WTC11 (cell line): ENCODE data around the gene PARD3B. TPM values are rescaled to one million over a fixed set of nuclear protein-coding genes. Genes with fewer than 3 reads are reported as not detected.

Source experiments
- ATAC-seq: fragments of 200-7000 bp; cut with Tn5 transposase; 2 replicates; pipeline ENCODE4 v1.10.0; 2021; ENCODE audit warnings: mild to moderate bottlenecking, moderate library complexity
- CTCF ChIA-PET: fragments of 300-600 bp; sonication (Branson Sonifier 250); formaldehyde crosslinking; loops from one replicate; lab custom pipeline; 2021; ENCODE audit warnings: antibody characterized with exemption; lab: Charles Lee
- POLR2A ChIA-PET: fragments of 350-600 bp; sonication (Branson Sonifier 250); formaldehyde crosslinking; loops from one replicate; lab custom pipeline; 2021; ENCODE audit warnings: antibody characterized with exemption; lab: Charles Lee
- DNase-seq: peaks from one replicate; pipeline ENCODE4 v3.0.0; 2021; ENCODE audit warnings: low spot score
- H3K27ac Mint-ChIP-seq: 2 replicates; pipeline ENCODE4 v1.8.0; 2021; ENCODE audit warnings: mixed read lengths
- H3K27me3 Mint-ChIP-seq: 2 replicates; pipeline ENCODE4 v1.8.0; 2021; ENCODE audit warnings: low read depth, mild to moderate bottlenecking, moderate library complexity, mixed read lengths
- H3K36me3 Mint-ChIP-seq: 2 replicates; pipeline ENCODE4 v1.8.0; 2021; ENCODE audit warnings: mixed read lengths
- H3K4me1 Mint-ChIP-seq: 2 replicates; pipeline ENCODE4 v1.8.0; 2022; ENCODE audit warnings: mixed read lengths
- H3K4me3 Mint-ChIP-seq: 2 replicates; pipeline ENCODE4 v1.8.0; 2021; ENCODE audit warnings: mild to moderate bottlenecking, moderate library complexity, mixed read lengths
- H3K9me3 Mint-ChIP-seq: 2 replicates; pipeline ENCODE4 v1.8.0; 2021; ENCODE audit warnings: mixed read lengths
- CREB1 ChIP-seq: sonication (generic); formaldehyde crosslinking; IDR thresholded peaks from 2 replicates; pipeline ENCODE4 v1.8.0; 2023; ENCODE audit warnings: mild to moderate bottlenecking, missing genetic modification reagents
- CREM ChIP-seq: sonication (generic); formaldehyde crosslinking; IDR thresholded peaks from 2 replicates; pipeline ENCODE4 v1.8.1; 2022; ENCODE audit warnings: mild to moderate bottlenecking, missing genetic modification reagents, moderate library complexity
- FOXJ3 ChIP-seq: sonication (generic); formaldehyde crosslinking; IDR thresholded peaks from 2 replicates; pipeline ENCODE4 v1.9.0; 2021; ENCODE audit warnings: missing genetic modification reagents, mild to moderate bottlenecking, borderline replicate concordance
- GABPB1 ChIP-seq: sonication (generic); formaldehyde crosslinking; IDR thresholded peaks from 2 replicates; pipeline ENCODE4 v1.8.1; 2023; ENCODE audit warnings: mild to moderate bottlenecking, missing genetic modification reagents
- GTF2I ChIP-seq: fragments of 250-450 bp; sonication (Bioruptor Pico); conservative IDR thresholded peaks from 2 replicates; pipeline ENCODE4 v1.4.0; 2021; ENCODE audit warnings: mild to moderate bottlenecking
- HMGA2 ChIP-seq: fragments of 250-450 bp; sonication (Bioruptor Pico); IDR thresholded peaks from 2 replicates; pipeline ENCODE4 v1.4.0; 2021; ENCODE audit warnings: mild to moderate bottlenecking, moderate library complexity
- IRF2 ChIP-seq: sonication (generic); formaldehyde crosslinking; IDR thresholded peaks from 2 replicates; pipeline ENCODE4 v1.8.0; 2022; ENCODE audit warnings: low read depth, missing genetic modification reagents, borderline replicate concordance
- JUN ChIP-seq: sonication (generic); formaldehyde crosslinking; IDR thresholded peaks from 2 replicates; pipeline ENCODE4 v1.8.0; 2023; ENCODE audit warnings: mild to moderate bottlenecking, missing genetic modification reagents
- KAT7 ChIP-seq: sonication (generic); formaldehyde crosslinking; IDR thresholded peaks from 2 replicates; pipeline ENCODE4 v1.8.1; 2023; ENCODE audit warnings: missing genetic modification reagents, mild to moderate bottlenecking, borderline replicate concordance
- NFATC4 ChIP-seq: fragments of 250-450 bp; sonication (Bioruptor Pico); IDR thresholded peaks from 2 replicates; pipeline ENCODE4 v1.9.0; 2021; ENCODE audit warnings: mild to moderate bottlenecking
- NFYB ChIP-seq: sonication (generic); formaldehyde crosslinking; conservative IDR thresholded peaks from 2 replicates; pipeline ENCODE4 v1.8.0; 2022; ENCODE audit warnings: low read depth, missing genetic modification reagents
- RELA ChIP-seq: sonication (generic); formaldehyde crosslinking; IDR thresholded peaks from 2 replicates; pipeline ENCODE4 v1.8.1; 2022; ENCODE audit warnings: missing genetic modification reagents, mild to moderate bottlenecking, borderline replicate concordance
- RORB ChIP-seq: fragments of 250-450 bp; sonication (Bioruptor Pico); IDR thresholded peaks from 2 replicates; pipeline ENCODE4 v1.9.0; 2021; ENCODE audit warnings: mild to moderate bottlenecking
- TP53 ChIP-seq: sonication (generic); formaldehyde crosslinking; IDR thresholded peaks from 2 replicates; pipeline ENCODE4 v1.8.1; 2023; ENCODE audit warnings: mild to moderate bottlenecking, missing genetic modification reagents
- ZBTB21 ChIP-seq: sonication (generic); formaldehyde crosslinking; IDR thresholded peaks from 2 replicates; pipeline ENCODE4 v1.8.1; 2023; ENCODE audit warnings: mild to moderate bottlenecking, missing genetic modification reagents, borderline replicate concordance
- ZNF263 ChIP-seq: sonication (generic); formaldehyde crosslinking; IDR thresholded peaks from 2 replicates; pipeline ENCODE4 v1.8.1; 2022; ENCODE audit warnings: low read depth, mild to moderate bottlenecking, moderate library complexity, missing genetic modification reagents
- ZNF396 ChIP-seq: fragments of 250-450 bp; sonication (Bioruptor Pico); IDR thresholded peaks from 2 replicates; pipeline ENCODE4 v1.8.0; 2021; ENCODE audit warnings: mild to moderate bottlenecking, moderate library complexity, borderline replicate concordance
- ZNF671 ChIP-seq: fragments of 250-450 bp; sonication (Bioruptor Pico); IDR thresholded peaks from 2 replicates; pipeline ENCODE4 v1.8.0; 2021; ENCODE audit warnings: mild to moderate bottlenecking
- total RNA-seq: library from RNA; stranded (reverse); gene quantifications from 3 replicates; pipeline ENCODE4 v1.2.3, GENCODE V29; 2021
- TF ChIP-seq, protein P1 (sequence below): sonication (generic); formaldehyde crosslinking; IDR thresholded peaks from 2 replicates; pipeline ENCODE4 v1.8.0; 2023; ENCODE audit warnings: missing genetic modification reagents, mild to moderate bottlenecking, borderline replicate concordance
- TF ChIP-seq, protein P2 (sequence below): sonication (generic); formaldehyde crosslinking; conservative IDR thresholded peaks from 2 replicates; pipeline ENCODE4 v1.8.1; 2022; ENCODE audit warnings: mild to moderate bottlenecking, missing genetic modification reagents
- TF ChIP-seq, protein P3 (sequence below): sonication (generic); formaldehyde crosslinking; IDR thresholded peaks from 2 replicates; pipeline ENCODE4 v1.8.1; 2023; ENCODE audit warnings: mild to moderate bottlenecking, missing genetic modification reagents
- TF ChIP-seq, protein P4 (sequence below): fragments of 200-600 bp; IDR thresholded peaks from 2 replicates; pipeline ENCODE4 v1.8.0; 2022; ENCODE audit warnings: antibody characterized with exemption
- TF ChIP-seq, protein P5 (sequence below): fragments of 250-450 bp; sonication (Bioruptor Pico); IDR thresholded peaks from 2 replicates; pipeline ENCODE4 v1.9.0; 2021; ENCODE audit warnings: mild to moderate bottlenecking, borderline replicate concordance

PARD3B gene
- total RNA-seq, 1 experiment from 2014 or later = 5.6 TPM

DNA sequence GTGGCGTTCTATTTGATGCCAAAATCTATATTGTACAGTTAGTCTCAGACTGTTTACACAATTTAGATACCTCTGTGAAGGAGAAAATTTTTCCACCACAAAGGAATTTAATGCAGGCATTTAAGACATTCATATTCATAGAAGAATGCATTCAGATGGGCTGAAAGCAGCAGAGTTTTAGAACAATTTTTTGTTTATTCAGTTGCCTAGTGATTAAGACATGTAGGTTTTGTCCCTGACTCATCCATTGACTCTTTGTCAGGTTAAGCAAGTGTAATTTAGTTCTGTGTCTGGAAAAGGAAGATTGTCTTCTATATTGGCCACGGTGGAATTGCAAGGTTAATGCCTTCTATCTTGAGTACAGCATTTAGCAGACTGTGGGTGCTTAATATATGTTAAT, 515.0 kb downstream of the PARD3B start:
- ATAC-seq (no peak), DNase-seq (no peak)
- Mint-ChIP-seq H3K27me3 (no peaks in the 10 kb centered on the region), H3K4me1 (peaks cover 18% of the 10 kb centered on the region), H3K36me3 (peaks cover 17% of the 10 kb centered on the region), H3K9me3 (peaks cover 19% of the 10 kb centered on the region), H3K4me3 (no peak overlapping the region), H3K27ac (no peak overlapping the region)
- ChIA-PET POLR2A (no interaction called here), CTCF (no interaction called here)
- TF ChIP-seq, protein P1, sequence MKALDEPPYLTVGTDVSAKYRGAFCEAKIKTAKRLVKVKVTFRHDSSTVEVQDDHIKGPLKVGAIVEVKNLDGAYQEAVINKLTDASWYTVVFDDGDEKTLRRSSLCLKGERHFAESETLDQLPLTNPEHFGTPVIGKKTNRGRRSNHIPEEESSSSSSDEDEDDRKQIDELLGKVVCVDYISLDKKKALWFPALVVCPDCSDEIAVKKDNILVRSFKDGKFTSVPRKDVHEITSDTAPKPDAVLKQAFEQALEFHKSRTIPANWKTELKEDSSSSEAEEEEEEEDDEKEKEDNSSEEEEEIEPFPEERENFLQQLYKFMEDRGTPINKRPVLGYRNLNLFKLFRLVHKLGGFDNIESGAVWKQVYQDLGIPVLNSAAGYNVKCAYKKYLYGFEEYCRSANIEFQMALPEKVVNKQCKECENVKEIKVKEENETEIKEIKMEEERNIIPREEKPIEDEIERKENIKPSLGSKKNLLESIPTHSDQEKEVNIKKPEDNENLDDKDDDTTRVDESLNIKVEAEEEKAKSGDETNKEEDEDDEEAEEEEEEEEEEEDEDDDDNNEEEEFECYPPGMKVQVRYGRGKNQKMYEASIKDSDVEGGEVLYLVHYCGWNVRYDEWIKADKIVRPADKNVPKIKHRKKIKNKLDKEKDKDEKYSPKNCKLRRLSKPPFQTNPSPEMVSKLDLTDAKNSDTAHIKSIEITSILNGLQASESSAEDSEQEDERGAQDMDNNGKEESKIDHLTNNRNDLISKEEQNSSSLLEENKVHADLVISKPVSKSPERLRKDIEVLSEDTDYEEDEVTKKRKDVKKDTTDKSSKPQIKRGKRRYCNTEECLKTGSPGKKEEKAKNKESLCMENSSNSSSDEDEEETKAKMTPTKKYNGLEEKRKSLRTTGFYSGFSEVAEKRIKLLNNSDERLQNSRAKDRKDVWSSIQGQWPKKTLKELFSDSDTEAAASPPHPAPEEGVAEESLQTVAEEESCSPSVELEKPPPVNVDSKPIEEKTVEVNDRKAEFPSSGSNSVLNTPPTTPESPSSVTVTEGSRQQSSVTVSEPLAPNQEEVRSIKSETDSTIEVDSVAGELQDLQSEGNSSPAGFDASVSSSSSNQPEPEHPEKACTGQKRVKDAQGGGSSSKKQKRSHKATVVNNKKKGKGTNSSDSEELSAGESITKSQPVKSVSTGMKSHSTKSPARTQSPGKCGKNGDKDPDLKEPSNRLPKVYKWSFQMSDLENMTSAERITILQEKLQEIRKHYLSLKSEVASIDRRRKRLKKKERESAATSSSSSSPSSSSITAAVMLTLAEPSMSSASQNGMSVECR = no peak
- TF ChIP-seq JUN (CRISPR knock-in tag) (no peak), GABPB1 (no peak), RELA (CRISPR knock-in tag) (no peak), ZNF396 (no peak), IRF2 (CRISPR knock-in tag) (no peak), ZNF263 (no peak), GTF2I (no peak), ZNF671 (no peak)
- TF ChIP-seq, protein P2, sequence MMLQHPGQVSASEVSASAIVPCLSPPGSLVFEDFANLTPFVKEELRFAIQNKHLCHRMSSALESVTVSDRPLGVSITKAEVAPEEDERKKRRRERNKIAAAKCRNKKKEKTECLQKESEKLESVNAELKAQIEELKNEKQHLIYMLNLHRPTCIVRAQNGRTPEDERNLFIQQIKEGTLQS (CRISPR knock-in tag) = no peak

DNA sequence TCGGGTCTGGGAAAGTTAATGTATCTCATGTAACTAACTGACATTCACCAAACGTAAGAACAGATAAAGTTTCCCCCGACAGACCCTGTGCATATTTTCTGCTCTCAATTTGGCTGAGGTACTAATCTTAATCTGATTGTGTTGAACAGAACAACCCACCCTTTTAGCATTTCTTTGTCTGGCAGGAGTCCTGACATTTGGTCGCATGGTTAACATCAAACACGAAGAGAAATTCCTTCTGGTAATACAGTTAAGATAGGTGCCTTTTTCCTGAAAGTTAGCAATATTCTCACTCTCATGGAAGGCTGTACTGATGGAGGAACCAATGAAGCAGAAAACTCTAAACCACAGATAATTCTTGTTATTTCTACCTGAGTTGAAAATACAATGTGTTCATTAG, 520.8 kb downstream of the PARD3B start:
- DNase-seq = no peak
- no peak for TF ChIP-seq HMGA2
- no peak for TF ChIP-seq ZBTB21 (CRISPR knock-in tag)
- TF ChIP-seq CREM (CRISPR knock-in tag) = no peak
- TF ChIP-seq TP53 (CRISPR knock-in tag) = no peak
- TF ChIP-seq, protein P3, sequence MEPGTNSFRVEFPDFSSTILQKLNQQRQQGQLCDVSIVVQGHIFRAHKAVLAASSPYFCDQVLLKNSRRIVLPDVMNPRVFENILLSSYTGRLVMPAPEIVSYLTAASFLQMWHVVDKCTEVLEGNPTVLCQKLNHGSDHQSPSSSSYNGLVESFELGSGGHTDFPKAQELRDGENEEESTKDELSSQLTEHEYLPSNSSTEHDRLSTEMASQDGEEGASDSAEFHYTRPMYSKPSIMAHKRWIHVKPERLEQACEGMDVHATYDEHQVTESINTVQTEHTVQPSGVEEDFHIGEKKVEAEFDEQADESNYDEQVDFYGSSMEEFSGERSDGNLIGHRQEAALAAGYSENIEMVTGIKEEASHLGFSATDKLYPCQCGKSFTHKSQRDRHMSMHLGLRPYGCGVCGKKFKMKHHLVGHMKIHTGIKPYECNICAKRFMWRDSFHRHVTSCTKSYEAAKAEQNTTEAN = no peak
- no peak for TF ChIP-seq FOXJ3 (CRISPR knock-in tag)
- TF ChIP-seq RORB (CRISPR knock-in tag) = no peak
- no peak for TF ChIP-seq NFATC4 (CRISPR knock-in tag)
- TF ChIP-seq, protein P4, sequence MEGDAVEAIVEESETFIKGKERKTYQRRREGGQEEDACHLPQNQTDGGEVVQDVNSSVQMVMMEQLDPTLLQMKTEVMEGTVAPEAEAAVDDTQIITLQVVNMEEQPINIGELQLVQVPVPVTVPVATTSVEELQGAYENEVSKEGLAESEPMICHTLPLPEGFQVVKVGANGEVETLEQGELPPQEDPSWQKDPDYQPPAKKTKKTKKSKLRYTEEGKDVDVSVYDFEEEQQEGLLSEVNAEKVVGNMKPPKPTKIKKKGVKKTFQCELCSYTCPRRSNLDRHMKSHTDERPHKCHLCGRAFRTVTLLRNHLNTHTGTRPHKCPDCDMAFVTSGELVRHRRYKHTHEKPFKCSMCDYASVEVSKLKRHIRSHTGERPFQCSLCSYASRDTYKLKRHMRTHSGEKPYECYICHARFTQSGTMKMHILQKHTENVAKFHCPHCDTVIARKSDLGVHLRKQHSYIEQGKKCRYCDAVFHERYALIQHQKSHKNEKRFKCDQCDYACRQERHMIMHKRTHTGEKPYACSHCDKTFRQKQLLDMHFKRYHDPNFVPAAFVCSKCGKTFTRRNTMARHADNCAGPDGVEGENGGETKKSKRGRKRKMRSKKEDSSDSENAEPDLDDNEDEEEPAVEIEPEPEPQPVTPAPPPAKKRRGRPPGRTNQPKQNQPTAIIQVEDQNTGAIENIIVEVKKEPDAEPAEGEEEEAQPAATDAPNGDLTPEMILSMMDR = no peak
- TF ChIP-seq, protein P5, sequence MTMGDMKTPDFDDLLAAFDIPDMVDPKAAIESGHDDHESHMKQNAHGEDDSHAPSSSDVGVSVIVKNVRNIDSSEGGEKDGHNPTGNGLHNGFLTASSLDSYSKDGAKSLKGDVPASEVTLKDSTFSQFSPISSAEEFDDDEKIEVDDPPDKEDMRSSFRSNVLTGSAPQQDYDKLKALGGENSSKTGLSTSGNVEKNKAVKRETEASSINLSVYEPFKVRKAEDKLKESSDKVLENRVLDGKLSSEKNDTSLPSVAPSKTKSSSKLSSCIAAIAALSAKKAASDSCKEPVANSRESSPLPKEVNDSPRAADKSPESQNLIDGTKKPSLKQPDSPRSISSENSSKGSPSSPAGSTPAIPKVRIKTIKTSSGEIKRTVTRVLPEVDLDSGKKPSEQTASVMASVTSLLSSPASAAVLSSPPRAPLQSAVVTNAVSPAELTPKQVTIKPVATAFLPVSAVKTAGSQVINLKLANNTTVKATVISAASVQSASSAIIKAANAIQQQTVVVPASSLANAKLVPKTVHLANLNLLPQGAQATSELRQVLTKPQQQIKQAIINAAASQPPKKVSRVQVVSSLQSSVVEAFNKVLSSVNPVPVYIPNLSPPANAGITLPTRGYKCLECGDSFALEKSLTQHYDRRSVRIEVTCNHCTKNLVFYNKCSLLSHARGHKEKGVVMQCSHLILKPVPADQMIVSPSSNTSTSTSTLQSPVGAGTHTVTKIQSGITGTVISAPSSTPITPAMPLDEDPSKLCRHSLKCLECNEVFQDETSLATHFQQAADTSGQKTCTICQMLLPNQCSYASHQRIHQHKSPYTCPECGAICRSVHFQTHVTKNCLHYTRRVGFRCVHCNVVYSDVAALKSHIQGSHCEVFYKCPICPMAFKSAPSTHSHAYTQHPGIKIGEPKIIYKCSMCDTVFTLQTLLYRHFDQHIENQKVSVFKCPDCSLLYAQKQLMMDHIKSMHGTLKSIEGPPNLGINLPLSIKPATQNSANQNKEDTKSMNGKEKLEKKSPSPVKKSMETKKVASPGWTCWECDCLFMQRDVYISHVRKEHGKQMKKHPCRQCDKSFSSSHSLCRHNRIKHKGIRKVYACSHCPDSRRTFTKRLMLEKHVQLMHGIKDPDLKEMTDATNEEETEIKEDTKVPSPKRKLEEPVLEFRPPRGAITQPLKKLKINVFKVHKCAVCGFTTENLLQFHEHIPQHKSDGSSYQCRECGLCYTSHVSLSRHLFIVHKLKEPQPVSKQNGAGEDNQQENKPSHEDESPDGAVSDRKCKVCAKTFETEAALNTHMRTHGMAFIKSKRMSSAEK = no peak
- TF ChIP-seq KAT7 (CRISPR knock-in tag) = no peak
- TF ChIP-seq CREB1 (CRISPR knock-in tag) = no peak
- TF ChIP-seq NFYB (CRISPR knock-in tag) = no peak
- TF ChIP-seq GABPB1 = no peak

More for the DNA sequence above, 520.8 kb downstream of the PARD3B start:
- ChIA-PET POLR2A (no interaction called here), CTCF (no interaction called here)
- Mint-ChIP-seq H3K4me1 (peaks cover 28% of the 10 kb centered on the region), H3K27me3 (no peaks in the 10 kb centered on the region), H3K4me3 (no peak overlapping the region), H3K36me3 (no peaks in the 10 kb centered on the region), H3K9me3 (no peaks in the 10 kb centered on the region), H3K27ac (no peak overlapping the region)
- ATAC-seq = no peak
